K562 (cell line): ENCODE data around the gene ANKFN1. TPM values are rescaled to one million over a fixed set of nuclear protein-coding genes. Genes with fewer than 3 reads are reported as not detected.

Experiments used
- ATAC-seq: fragments of 200-7000 bp; cut with Tn5 transposase; 3 replicates; pipeline ENCODE4 v1.9.1; 2020; ENCODE audit warnings: moderate library complexity
- BruUV-seq: library from RNA; stranded (reverse); fragments of 400-500 nt; replicated peaks from 2 replicates; lab custom pipeline; 2021; lab: Mats Ljungman, UMichigan
- CTCF ChIA-PET: fragments of 300-600 bp; formaldehyde crosslinking; extraction: SDS; loops from one replicate; lab custom pipeline; 2021; ENCODE audit warnings: low intra/inter-chr PET ratio; lab: Yijun Ruan, JAX
- POLR2A ChIA-PET: fragments of 300-600, 350-650 bp; sonication (Branson Sonifier 250); formaldehyde crosslinking; extraction: SDS; loops from one replicate; lab custom pipeline; 2021; ENCODE audit warnings: antibody characterized with exemption, inconsistent platforms; lab: Yijun Ruan, JAX
- DNase-seq, 4 experiments: peaks; one replicate each; pipeline versions ENCODE4 v3.0.0 to v3.0.0-alpha.2; 2011 to 2018; ENCODE audit warnings: low spot score in 3 of 4, mixed read lengths in 3 of 4; ENCODE audit errors: extremely low read depth in 1 of 4
- FAIRE-seq: peaks from 2 replicates; lab custom pipeline; 2011; peaks lifted over from hg19 to GRCh38; lab: Jason Lieb, UNC
- H2AFZ ChIP-seq: 2 replicates; pipeline ENCODE4 v1.6.0; 2011; ENCODE audit warnings: low read depth, low read length, control low read depth, inconsistent platforms
- H3K27ac ChIP-seq: fragments of 200-600 bp; 3 replicates; pipeline ENCODE4 v1.8.0; 2011; ENCODE audit warnings: low read depth, mild to moderate bottlenecking, control low read depth, inconsistent platforms, low read length, moderate library complexity, mixed read lengths; ENCODE audit errors: extremely low read depth
- H3K27me3 ChIP-seq, 2 experiments: fragments of 300-600 bp in 1 of 2; 2 replicates in 1 of 2; 3 replicates in 1 of 2; pipeline versions ENCODE4 v1.6.0 to v1.8.0; 2011; ENCODE audit warnings: inconsistent platforms in 2 of 2, low read length in 2 of 2, mild to moderate bottlenecking in 1 of 2, mixed read lengths in 1 of 2, moderate library complexity in 1 of 2; ENCODE audit not compliant: control insufficient read depth in 2 of 2, insufficient read depth in 2 of 2
- H3K36me3 ChIP-seq: fragments of 300-600 bp; 3 replicates; pipeline ENCODE4 v1.8.0; 2011; ENCODE audit warnings: mild to moderate bottlenecking, low read length, inconsistent platforms; ENCODE audit not compliant: control insufficient read depth, insufficient read depth
- H3K4me1 ChIP-seq, 2 experiments: fragments of 200-600 bp in 1 of 2; replicated peaks in 1 of 2; 2 replicates in 1 of 2; 3 replicates in 1 of 2; pipeline versions ENCODE4 v1.5.1 to v1.8.0; 2011; ENCODE audit warnings: inconsistent platforms in 2 of 2, low read length in 2 of 2, mild to moderate bottlenecking in 1 of 2, mixed read lengths in 1 of 2, moderate library complexity in 1 of 2; ENCODE audit not compliant: control insufficient read depth in 2 of 2, insufficient read depth in 2 of 2
- H3K4me2 ChIP-seq: 2 replicates; pipeline ENCODE4 v1.6.1; 2011; ENCODE audit warnings: low read length, control low read depth, inconsistent platforms, mixed read lengths; ENCODE audit not compliant: insufficient read depth
- H3K4me3 ChIP-seq: fragments of 200-600 bp; sonication (generic), shearing (Covaris generic); 2 replicates; pipeline ENCODE4 v1.5.1; 2016; ENCODE audit warnings: control low read depth, inconsistent platforms
- H3K79me2 ChIP-seq: fragments of 200-600 bp; 3 replicates; pipeline ENCODE4 v1.8.0; 2011; ENCODE audit warnings: low read length, inconsistent platforms; ENCODE audit not compliant: control insufficient read depth, insufficient read depth
- H3K9ac ChIP-seq, 2 experiments: 2 replicates each; pipeline versions ENCODE4 v1.6.0 to v1.6.1; 2011; ENCODE audit warnings: low read depth in 2 of 2, low read length in 2 of 2, control low read depth in 1 of 2, inconsistent platforms in 1 of 2, mild to moderate bottlenecking in 1 of 2, mixed read lengths in 1 of 2; ENCODE audit not compliant: insufficient read depth in 1 of 2
- H3K9me1 ChIP-seq: one replicate; pipeline ENCODE4 v1.6.0; 2011; ENCODE audit warnings: inconsistent platforms, mild to moderate bottlenecking, low read length, moderate library complexity; ENCODE audit not compliant: control insufficient read depth, insufficient read depth
- H3K9me3 ChIP-seq: replicated peaks from 2 replicates; pipeline ENCODE4 v1.5.1; 2011; ENCODE audit warnings: low read depth, low read length, inconsistent platforms; ENCODE audit not compliant: control insufficient read depth, insufficient read depth
- H4K20me1 ChIP-seq: replicated peaks from 2 replicates; pipeline ENCODE4 v1.6.1; 2011; ENCODE audit warnings: low read length, inconsistent platforms, mixed read lengths; ENCODE audit not compliant: control insufficient read depth, insufficient read depth
- ATF1 ChIP-seq, 2 experiments: fragments of 450-650 bp in 1 of 2; IDR thresholded peaks; 2 replicates each; pipeline ENCODE4 v1.6.1; 2016; ENCODE audit warnings: missing compliant biosample characterization in 1 of 2, missing genetic modification characterization in 1 of 2
- CUX1 ChIP-seq: fragments of 200-800 bp; sonication (Bioruptor generic); IDR thresholded peaks from 2 replicates; pipeline ENCODE4 v1.6.1; 2016; ENCODE audit warnings: missing genetic modification characterization, missing compliant biosample characterization
- HOXB6 ChIP-seq: fragments of 250-450 bp; sonication (Bioruptor Pico); IDR thresholded peaks from 2 replicates; pipeline ENCODE4 v1.5.1; 2022; ENCODE audit warnings: mild to moderate bottlenecking, borderline replicate concordance
- JUN ChIP-seq, 2 experiments: sonication (generic) in 1 of 2; formaldehyde crosslinking in 1 of 2; IDR thresholded peaks; 2 replicates each; pipeline versions ENCODE4 v1.6.1 to v1.8.0; 2012 to 2022; ENCODE audit warnings: borderline replicate concordance in 2 of 2, mild to moderate bottlenecking in 2 of 2, improper control_type of control experiment in 1 of 2, low read depth in 1 of 2, low read length in 1 of 2, missing genetic modification reagents in 1 of 2
- LCOR ChIP-seq: sonication (generic); formaldehyde crosslinking; IDR thresholded peaks from 2 replicates; pipeline ENCODE4 v1.8.0; 2022; ENCODE audit warnings: mild to moderate bottlenecking, missing genetic modification reagents
- NCOA4 ChIP-seq: fragments of 450-650 bp; IDR thresholded peaks from 2 replicates; pipeline ENCODE4 v1.6.1; 2018; ENCODE audit warnings: mild to moderate bottlenecking; ENCODE audit not compliant: partially characterized antibody
- POLR2AphosphoS5 ChIP-seq: IDR thresholded peaks from 2 replicates; pipeline ENCODE4 v1.6.1; 2011; ENCODE audit warnings: mild to moderate bottlenecking, low read depth, low read length, moderate library complexity; ENCODE audit not compliant: control insufficient read depth, insufficient read depth
- TAF1 ChIP-seq: IDR thresholded peaks from 2 replicates; pipeline ENCODE4 v1.6.1; 2011; ENCODE audit warnings: mild to moderate bottlenecking, low read length, moderate library complexity; ENCODE audit not compliant: insufficient read depth, control insufficient read depth, severe bottlenecking; ENCODE audit errors: extremely low read depth
- ZFX ChIP-seq: sonication (generic); formaldehyde crosslinking; IDR thresholded peaks from 2 replicates; pipeline ENCODE4 v1.8.0; 2022; ENCODE audit warnings: mild to moderate bottlenecking, missing genetic modification reagents, moderate library complexity
- ZNF263 ChIP-seq: sonication (generic); formaldehyde crosslinking; IDR thresholded peaks from 2 replicates; pipeline ENCODE4 v1.8.0; 2022; ENCODE audit warnings: mild to moderate bottlenecking, missing genetic modification reagents, borderline replicate concordance
- WGBS: fragments of 100-300 bp; shearing (Covaris generic); methylation state at CpG from one replicate; pipeline ENCODE4 v1.1.6; 2016; ENCODE audit warnings: low coverage, mixed read lengths; ENCODE audit not compliant: insufficient coverage; ENCODE audit errors: missing lambda C conversion rate; 5-methylcytosine and 5-hydroxymethylcytosine counted together
- in situ Hi-C: fragments of 300-500 bp; cut with MboI; formaldehyde crosslinking; loops from 4 replicates; pipeline ENCODE4 v1.15.0; 2018; ENCODE audit warnings: inconsistent platforms, mixed read lengths
- intact Hi-C: fragments of 100-400 bp; cut with micrococcal nuclease; formaldehyde crosslinking; loops from 2 replicates; pipeline ENCODE4 v1.14.2; 2022
- polyA plus RNA-seq, 8 experiments: library from polyadenylated mRNA; depleted of rRNA in 4 of 8; stranded (reverse) in 5 of 8; unstranded in 3 of 8; fragments of >200 nt; fragmentation: Nextera tagmentation in 2 of 8; fragmentation: Illumina TruSeq in 1 of 8; extraction: Ambion mirVana in 2 of 8; extraction: Trizol in 1 of 8; gene quantifications; 2 replicates each; pipeline versions ENCODE4 v1.2.1 to v1.2.3, GENCODE V29; 2011 to 2014; ENCODE audit warnings: inconsistent platforms in 1 of 8, missing spikeins in 1 of 8
- total RNA-seq, 7 experiments: library from RNA; depleted of rRNA in 6 of 7; stranded (reverse); fragments of >200 nt in 6 of 7; fragmentation: Illumina TruSeq in 2 of 7; extraction: Trizol in 2 of 7; gene quantifications; 2 replicates each; pipeline versions ENCODE4 v1.2.1 to v1.2.3, GENCODE V29; 2011 to 2021; ENCODE audit warnings: low replicate concordance in 1 of 7

ANKFN1 gene
- total and polyA plus RNA-seq, 9 of the 15 experiments (the other 6 are each of a cell fraction or from before 2014, with no cell fraction given): 0.04 to 0.39 (median 0.15) TPM; not detected in 1

DNA sequence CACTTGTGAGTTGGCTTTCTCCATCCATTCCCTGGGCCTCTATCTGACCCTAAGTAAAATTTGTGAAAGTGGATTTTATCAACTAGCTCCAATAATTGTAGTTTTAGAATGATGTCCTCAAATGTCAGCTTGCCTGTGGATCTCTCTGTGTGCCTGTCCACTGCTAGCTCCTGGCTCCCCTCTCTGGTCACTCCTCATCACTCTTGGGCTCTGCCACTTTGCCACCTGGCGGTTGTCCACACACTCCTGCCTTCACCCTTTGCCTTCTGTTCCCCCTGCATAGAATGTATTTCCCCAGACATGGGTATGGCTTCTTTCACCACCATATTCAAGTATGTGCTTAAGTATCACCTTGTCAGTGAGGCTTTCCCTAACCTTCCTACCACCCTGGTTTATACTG, 19.8 kb downstream of the ANKFN1 start (continued):
- TF ChIP-seq LCOR (CRISPR knock-in tag) (no peak), POLR2AphosphoS5 (no peak), TAF1 (no peak), ATF1 (CRISPR knock-in tag; IDR thresholded peaks at IDR 0.05) (no peak), ATF1 (tag; IDR thresholded peaks at IDR 0.05) (no peak)

GRCh38 chr17:56173958-56174835, 20.9 kb downstream of the ANKFN1 start:
- H3K27ac ChIP-seq: no peak overlapping the region
- H3K27me3 ChIP-seq: no peaks in the 10 kb centered on the region
- 0% methylated on average over 3 of the region's 3 CpGs for WGBS
- H3K36me3 ChIP-seq: no peaks in the 10 kb centered on the region
- H3K9me1 ChIP-seq: no peaks in the 10 kb centered on the region
- no peaks in the 10 kb centered on the region for H3K4me1 ChIP-seq
- H3K4me2 ChIP-seq: no peak overlapping the region
- H3K4me3 ChIP-seq: no peak overlapping the region
- ChIA-PET CTCF (no interaction called here), POLR2A (interaction anchor here (0.6 kb wide), 1 partner anchor 34 kb away, joined by 3 read pairs; no protein-coding TSS in a partner anchor)
- DNase-seq (no peak), ATAC-seq (no peak), FAIRE-seq (no peak)
- H4K20me1 ChIP-seq: no peaks in the 10 kb centered on the region
- no TSS peak for BruUV-seq
- intact Hi-C loops: no loop called here
- H3K79me2 ChIP-seq: no peaks in the 10 kb centered on the region
- no peak overlapping the region for H3K9ac ChIP-seq
- no peak for TF ChIP-seq NCOA4
- no peak for TF ChIP-seq HOXB6
- no peak for TF ChIP-seq ZNF263 (CRISPR knock-in tag)
- no peak for TF ChIP-seq CUX1
- TF ChIP-seq JUN (IDR thresholded peaks at IDR 0.05; ENCODE audit: borderline replicate concordance, low read depth, low read length): no peak
- TF ChIP-seq JUN (CRISPR knock-in tag; IDR thresholded peaks at IDR 0.05; ENCODE audit: borderline replicate concordance): no peak
- TF ChIP-seq ZFX (CRISPR knock-in tag): no peak
- in situ Hi-C loops: no loop called here
- H3K9me3 ChIP-seq: no peaks in the 10 kb centered on the region
- no peak overlapping the region for H2AFZ ChIP-seq
